Measurements from ENCODE around the gene RASEF.
"Not testable (repeated sequence)": the region's sequence is repeated elsewhere in the genome, so short reads cannot be mapped to it uniquely, and the experiment has no call there.

Gene RASEF

DNA sequence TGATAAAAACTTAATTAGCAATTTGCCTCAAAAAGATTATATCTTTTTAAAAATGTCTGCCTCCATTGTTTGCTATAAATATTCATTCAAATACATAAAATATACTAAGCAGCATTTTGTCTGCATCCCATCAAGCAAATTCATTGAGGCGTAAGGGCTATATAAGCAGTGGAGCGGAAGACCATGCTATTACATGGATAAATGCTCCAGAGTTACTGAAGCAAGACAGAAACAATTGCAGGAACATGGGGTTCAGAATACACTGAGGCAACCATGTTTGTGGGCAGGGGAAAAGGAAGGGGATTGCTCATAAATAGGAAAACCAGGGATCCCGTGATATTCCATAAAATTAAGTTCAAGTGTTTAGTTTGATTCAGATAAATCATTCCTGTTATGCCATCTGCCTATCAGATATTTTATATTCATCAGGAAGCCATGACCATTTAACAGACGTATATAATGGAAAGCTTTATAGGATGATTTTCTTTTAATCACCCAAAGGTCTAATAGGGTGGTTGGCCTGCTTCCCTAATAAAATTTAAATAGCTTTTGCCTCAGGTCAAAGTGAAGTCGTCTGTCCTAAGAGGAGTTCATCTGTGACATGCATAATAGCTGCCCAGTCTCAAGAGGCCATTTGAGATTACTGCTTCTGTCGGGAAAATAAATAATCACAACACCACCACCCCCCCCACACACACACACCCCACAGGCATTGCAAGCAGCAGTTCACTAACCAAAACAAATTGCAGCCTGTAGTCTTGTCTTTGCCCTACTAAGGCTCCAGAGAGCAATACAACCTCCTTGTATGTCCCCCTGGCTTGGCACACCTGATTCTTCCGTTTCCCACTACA is 105.2 kb downstream of the RASEF start:
- DNase-seq (ENCODE audit: low read depth) = no peak
- no peak overlapping the region for H3K4me3 ChIP-seq (ENCODE audit: control insufficient read depth, low read depth, low read length)
- TF ChIP-seq, protein P1, sequence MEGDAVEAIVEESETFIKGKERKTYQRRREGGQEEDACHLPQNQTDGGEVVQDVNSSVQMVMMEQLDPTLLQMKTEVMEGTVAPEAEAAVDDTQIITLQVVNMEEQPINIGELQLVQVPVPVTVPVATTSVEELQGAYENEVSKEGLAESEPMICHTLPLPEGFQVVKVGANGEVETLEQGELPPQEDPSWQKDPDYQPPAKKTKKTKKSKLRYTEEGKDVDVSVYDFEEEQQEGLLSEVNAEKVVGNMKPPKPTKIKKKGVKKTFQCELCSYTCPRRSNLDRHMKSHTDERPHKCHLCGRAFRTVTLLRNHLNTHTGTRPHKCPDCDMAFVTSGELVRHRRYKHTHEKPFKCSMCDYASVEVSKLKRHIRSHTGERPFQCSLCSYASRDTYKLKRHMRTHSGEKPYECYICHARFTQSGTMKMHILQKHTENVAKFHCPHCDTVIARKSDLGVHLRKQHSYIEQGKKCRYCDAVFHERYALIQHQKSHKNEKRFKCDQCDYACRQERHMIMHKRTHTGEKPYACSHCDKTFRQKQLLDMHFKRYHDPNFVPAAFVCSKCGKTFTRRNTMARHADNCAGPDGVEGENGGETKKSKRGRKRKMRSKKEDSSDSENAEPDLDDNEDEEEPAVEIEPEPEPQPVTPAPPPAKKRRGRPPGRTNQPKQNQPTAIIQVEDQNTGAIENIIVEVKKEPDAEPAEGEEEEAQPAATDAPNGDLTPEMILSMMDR (IDR thresholded peaks at IDR 0.05; ENCODE audit: control insufficient read depth, insufficient read depth, low read depth, low read length, missing control alignments) = no peak

DNA sequence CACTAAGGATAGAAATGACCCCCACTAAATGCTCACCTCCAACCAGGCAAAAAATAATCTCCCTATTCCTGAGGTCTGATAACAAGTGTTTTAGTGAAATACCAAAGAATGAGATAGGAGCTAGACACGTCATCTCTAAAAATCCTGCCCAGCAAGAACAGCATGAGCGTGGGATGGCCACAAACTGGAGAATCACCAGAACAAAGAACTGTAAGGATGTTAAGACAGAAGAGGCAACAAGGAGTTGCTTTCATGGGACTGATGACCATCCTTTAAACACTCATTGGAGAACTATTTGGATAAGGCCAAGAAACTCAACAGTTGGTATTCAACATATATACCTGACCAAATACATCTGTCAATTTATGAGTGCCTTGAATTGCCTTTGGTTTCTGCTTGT is 113.7 kb downstream of the RASEF start:
- TF ChIP-seq, protein P1 (IDR thresholded peaks at IDR 0.05; ENCODE audit: control insufficient read depth, insufficient read depth, low read depth, low read length, missing control alignments) = no peak
- no peak overlapping the region for H3K4me3 ChIP-seq (ENCODE audit: control insufficient read depth, low read depth, low read length)
- DNase-seq (ENCODE audit: low read depth) = no peak

DNA sequence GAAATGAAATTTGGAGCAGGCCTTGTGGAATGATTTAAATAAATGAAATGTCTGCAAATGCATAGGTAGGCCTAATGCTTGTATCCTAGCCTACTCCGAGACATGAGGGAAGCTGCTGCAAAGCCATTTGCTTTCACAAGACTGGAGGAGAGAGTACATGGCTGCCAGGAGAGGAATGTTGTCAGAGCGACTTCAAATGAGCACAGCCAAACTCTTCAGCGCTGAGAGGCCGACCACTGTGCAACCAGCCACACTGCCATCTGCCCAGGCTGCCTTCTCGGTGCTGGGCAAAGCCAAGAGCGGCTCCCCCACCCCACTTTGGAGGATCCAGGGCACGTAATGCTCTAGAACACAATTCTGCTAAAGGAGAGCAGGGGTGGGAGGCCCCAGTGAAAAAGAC is 122.6 kb downstream of the RASEF start:
- no peak for DNase-seq (ENCODE audit: low read depth)
- no peak overlapping the region for H3K4me3 ChIP-seq (ENCODE audit: control insufficient read depth, low read depth, low read length)
- TF ChIP-seq, protein P1 (IDR thresholded peaks at IDR 0.05; ENCODE audit: control insufficient read depth, insufficient read depth, low read depth, low read length, missing control alignments) = no peak

DNA sequence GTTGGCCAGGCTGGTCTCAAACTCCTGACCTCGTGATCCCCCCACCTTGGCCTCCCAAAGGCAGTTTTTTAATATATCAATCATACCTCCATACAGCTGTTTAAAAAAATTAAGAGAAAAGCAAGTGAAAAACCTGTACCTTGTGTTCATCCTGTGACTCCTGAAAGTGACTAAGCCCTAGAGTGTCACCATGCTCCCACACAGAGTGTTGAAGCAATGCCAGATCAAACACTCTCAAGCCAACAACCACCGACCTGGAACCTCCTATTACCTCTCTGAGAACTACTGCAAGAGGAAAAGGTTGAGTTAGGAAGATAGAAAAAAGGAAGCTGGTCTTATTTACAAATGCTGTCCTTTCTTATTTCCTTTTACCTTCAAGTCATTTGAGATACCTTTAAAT is 123.5 kb downstream of the RASEF start:
- no peak for DNase-seq (ENCODE audit: low read depth)
- TF ChIP-seq, protein P1 (IDR thresholded peaks at IDR 0.05; ENCODE audit: control insufficient read depth, insufficient read depth, low read depth, low read length, missing control alignments) = no peak
- no peak overlapping the region for H3K4me3 ChIP-seq (ENCODE audit: control insufficient read depth, low read depth, low read length)

DNA sequence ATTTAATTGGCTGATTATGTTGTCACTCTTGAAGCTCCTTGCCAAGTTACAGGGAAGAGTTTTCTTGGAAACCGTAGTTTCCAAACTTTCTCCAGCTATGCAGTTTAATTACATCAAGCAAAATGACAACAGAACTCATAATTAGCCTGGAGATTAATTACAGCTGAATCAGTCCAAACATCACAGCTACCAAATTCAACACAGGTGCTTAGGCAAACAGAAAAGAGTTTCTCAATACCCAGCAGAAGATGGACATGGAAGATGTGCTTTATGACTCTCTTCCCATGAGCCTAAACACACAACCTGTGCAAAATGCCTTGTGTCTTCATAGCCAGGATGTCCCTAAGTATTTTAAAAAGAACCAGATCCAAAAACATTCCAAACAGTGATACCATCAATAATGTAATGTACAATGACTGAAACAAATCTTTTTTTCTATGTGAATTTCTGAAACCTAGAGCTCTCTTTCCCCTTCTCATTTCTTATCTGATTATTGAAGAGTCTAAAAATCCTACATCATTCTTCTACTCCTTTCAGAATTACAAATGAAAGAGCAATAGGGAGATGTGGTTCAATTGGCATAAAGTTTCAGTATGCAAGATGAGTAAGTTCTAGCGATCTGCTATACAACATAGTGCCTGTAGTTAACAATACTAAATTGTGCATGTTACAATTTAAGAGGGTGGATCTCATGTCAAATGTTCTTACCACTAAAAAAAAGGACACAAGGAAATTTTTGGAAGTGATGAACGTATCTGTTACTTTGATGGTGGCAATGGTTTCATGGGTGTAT is 124.3 kb downstream of the RASEF start:
- no peak for DNase-seq (ENCODE audit: low read depth)
- no peak overlapping the region for H3K4me3 ChIP-seq (ENCODE audit: control insufficient read depth, low read depth, low read length)
- TF ChIP-seq, protein P1 (IDR thresholded peaks at IDR 0.05; ENCODE audit: control insufficient read depth, insufficient read depth, low read depth, low read length, missing control alignments) = no peak

DNA sequence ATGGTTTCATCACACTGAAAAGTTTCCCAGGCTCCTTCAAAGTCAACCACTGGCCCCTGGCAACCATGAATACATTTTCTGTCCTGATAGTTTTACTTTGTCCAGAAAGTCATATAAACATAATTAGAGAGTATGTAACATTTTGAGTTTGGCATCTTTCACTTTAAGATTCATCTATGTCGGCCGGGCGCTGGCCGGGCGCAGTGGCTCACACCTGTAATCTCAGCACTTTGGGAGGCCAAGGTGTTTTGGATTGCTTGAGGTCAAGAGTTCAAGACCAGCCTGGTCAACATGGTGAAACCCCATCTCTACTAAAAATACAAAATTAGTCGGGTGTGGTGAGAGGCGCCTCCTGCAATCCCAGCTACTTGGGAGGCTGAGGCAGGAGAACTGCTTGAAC is 126.4 kb downstream of the RASEF start:
- H3K4me3 ChIP-seq (ENCODE audit: control insufficient read depth, low read depth, low read length); DNase-seq (ENCODE audit: low read depth): not testable (repeated sequence)

DNA sequence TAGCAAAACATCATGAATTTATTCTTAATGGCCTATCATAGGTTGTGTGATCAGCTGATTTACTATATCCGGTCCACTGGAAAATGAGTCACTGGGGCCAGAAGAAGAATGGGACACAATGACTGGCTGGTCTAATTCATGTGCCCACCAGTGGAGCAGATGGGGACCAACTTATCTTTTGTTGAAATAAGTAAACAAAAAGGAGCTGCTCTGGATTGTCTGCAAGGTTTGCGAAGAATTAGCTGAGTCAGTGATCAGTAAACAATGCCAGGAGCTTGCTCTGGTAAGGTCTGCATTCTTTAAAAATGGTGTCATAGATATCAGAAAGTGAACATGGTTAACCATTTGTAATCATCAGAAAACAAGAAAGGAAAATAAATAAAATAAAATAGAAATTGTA is 128.0 kb downstream of the RASEF start:
- no peak for DNase-seq (ENCODE audit: low read depth)
- TF ChIP-seq, protein P1 (IDR thresholded peaks at IDR 0.05; ENCODE audit: control insufficient read depth, insufficient read depth, low read depth, low read length, missing control alignments) = no peak
- no peak overlapping the region for H3K4me3 ChIP-seq (ENCODE audit: control insufficient read depth, low read depth, low read length)

DNA sequence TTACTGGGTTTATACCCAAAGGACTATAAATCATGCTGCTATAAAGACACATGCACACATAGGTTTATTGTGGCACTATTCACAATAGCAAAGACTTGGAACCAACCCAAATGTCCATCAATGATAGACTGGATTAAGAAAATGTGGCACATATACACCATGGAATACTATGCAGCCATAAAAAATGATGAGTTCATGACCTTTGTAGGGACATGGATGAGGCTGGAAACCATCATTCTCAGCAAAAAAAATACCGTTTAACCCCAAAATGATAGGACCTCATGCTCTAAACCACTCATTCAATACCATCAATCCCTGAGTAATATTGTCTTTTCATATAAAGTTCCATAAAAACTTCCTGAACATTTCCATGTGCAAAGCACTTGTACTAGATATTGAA is 128.9 kb downstream of the RASEF start:
- not testable (repeated sequence) for DNase-seq (ENCODE audit: low read depth); H3K4me3 ChIP-seq (ENCODE audit: control insufficient read depth, low read depth, low read length)
